Activated T-helper 1 cell treated with anti-CD3 and anti-CD28 coated beads, Interleukin-12 subunit alpha, Interleukin-12 subunit beta, Interleukin-2, Interleukin-4 antibody, amounts not matched to agents 30 ng/mL and 10 ng/mL and 1 ng/mL, durations not matched to agents 14 hours and 24 hours and 36 hours (primary cell): Measurements from ENCODE around the gene PDPN. TPM values are rescaled to one million over a fixed set of nuclear protein-coding genes. Genes with fewer than 3 reads are reported as not detected.

ENCODE experiments used
- DNase-seq: peaks from one replicate; pipeline ENCODE4 v3.0.0; 2021; ENCODE audit warnings: low spot score
- H3K27ac Mint-ChIP-seq: one replicate; pipeline ENCODE4 v1.8.0; 2021; ENCODE audit warnings: mild to moderate bottlenecking, mixed read lengths
- H3K27me3 Mint-ChIP-seq: one replicate; pipeline ENCODE4 v1.8.0; 2022; ENCODE audit warnings: mild to moderate bottlenecking, moderate library complexity, mixed read lengths; ENCODE audit not compliant: insufficient read depth
- H3K36me3 Mint-ChIP-seq: one replicate; pipeline ENCODE4 v1.8.0; 2021; ENCODE audit warnings: low read depth, mixed read lengths
- H3K4me1 Mint-ChIP-seq: one replicate; pipeline ENCODE4 v1.8.0; 2021; ENCODE audit warnings: low read depth, mixed read lengths
- H3K4me3 Mint-ChIP-seq: one replicate; pipeline ENCODE4 v1.8.0; 2021; ENCODE audit warnings: mild to moderate bottlenecking, moderate library complexity, mixed read lengths
- H3K9me3 Mint-ChIP-seq: one replicate; pipeline ENCODE4 v1.8.0; 2021; ENCODE audit warnings: mixed read lengths
- intact Hi-C: fragments of 100-400 bp; cut with micrococcal nuclease; formaldehyde crosslinking; loops from one replicate; pipeline ENCODE4 v1.15.1; 2024
- total RNA-seq: library from RNA; stranded (reverse); gene quantifications from 2 replicates; pipeline ENCODE4 v1.2.3, GENCODE V29; 2022

Gene PDPN, protein sequence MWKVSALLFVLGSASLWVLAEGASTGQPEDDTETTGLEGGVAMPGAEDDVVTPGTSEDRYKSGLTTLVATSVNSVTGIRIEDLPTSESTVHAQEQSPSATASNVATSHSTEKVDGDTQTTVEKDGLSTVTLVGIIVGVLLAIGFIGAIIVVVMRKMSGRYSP
- total RNA-seq: not detected in 2 replicates

DNA sequence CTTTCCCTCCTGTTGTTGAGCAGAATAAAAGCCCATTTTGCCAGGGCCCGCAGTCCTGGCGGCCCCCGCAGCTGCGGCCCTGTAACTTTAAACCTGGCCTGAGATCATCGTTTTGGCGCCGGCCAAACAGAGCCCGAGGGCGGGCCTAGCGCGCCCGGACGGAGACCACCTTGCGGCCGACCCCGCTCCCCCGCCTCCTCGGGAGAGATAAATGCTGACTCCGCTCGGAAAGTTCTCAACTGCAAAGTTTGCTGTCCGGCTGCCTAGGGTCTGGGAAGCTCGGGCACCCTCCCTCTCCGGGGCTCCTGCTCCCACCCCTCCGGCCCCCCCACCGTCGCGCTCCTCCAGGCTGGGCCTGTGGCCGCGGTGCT is at the start of gene PDPN:
PDPN (plus strand) TSS at position 238 of the 371 bp plus-strand sequence. CDS start 202 bp downstream, outside the sequence.
- intact Hi-C loops: no loop called here
- H3K27me3 Mint-ChIP-seq: peaks cover 47% of the 10 kb centered on the region
- no peaks in the 10 kb centered on the region for H3K9me3 Mint-ChIP-seq
- no peak within 1 kb of the TSS for H3K27ac Mint-ChIP-seq
- no peak within 1 kb of the TSS for H3K4me3 Mint-ChIP-seq
- H3K4me1 Mint-ChIP-seq: no peaks in the 10 kb centered on the region
- H3K36me3 Mint-ChIP-seq: no peaks in the 10 kb centered on the region
- DNase-seq: no peak

DNA sequence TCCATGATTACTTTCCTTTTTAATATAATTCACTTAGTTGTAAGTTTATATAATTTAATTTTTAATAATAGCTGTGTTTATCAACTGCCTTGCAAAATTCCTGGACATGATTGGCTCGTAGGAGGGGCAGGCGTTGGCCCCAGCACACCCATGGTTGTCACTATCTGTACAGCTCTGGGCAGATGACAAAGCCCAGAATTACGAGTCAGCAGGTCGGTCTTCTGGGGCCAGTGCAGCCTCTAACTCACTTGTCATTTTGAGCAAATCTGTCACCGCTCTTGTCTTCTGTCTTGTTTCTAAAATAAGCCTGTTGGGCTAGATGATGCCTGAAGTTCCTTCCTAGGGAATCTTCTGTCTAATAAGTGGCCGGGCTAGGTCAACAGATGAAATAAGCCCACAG is 48.4 kb upstream of the PDPN start:
- Mint-ChIP-seq H3K4me1 (no peaks in the 10 kb centered on the region), H3K27ac (no peak overlapping the region), H3K9me3 (no peaks in the 10 kb centered on the region), H3K27me3 (peaks cover 3% of the 10 kb centered on the region), H3K4me3 (no peak overlapping the region), H3K36me3 (no peaks in the 10 kb centered on the region)
- intact Hi-C loops: no loop called here
- no peak for DNase-seq

DNA sequence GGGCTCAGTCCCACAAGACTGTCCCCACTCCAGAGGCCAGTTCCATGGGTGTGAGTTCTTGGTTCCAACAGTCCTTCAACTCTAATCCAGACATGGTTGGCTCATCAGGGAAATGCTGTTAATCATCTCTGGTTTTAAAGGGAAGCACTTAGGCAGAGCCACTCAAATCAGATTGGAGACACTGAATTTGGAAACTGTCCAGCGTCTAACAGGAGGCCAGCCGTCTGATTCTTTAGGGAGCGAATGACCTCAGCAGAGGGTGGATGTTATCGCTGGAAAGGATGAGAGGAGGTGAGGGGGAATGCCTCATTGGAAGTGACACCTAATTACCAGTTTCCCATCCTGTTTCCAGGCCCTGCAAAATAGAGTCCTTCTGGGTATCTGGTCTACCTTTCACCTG is 47.1 kb upstream of the PDPN start:
- intact Hi-C loops: no loop called here
- no peak overlapping the region for H3K4me3 Mint-ChIP-seq
- H3K27me3 Mint-ChIP-seq: peaks cover 3% of the 10 kb centered on the region
- DNase-seq: no peak
- H3K4me1 Mint-ChIP-seq: no peaks in the 10 kb centered on the region
- no peaks in the 10 kb centered on the region for H3K9me3 Mint-ChIP-seq
- H3K27ac Mint-ChIP-seq: no peak overlapping the region
- no peaks in the 10 kb centered on the region for H3K36me3 Mint-ChIP-seq

GRCh38 chr1:13538832-13539231 is 44.8 kb upstream of the PDPN start:
- Mint-ChIP-seq H3K9me3 (no peaks in the 10 kb centered on the region), H3K27ac (no peak overlapping the region), H3K4me3 (no peak overlapping the region), H3K27me3 (peaks cover 3% of the 10 kb centered on the region), H3K36me3 (no peaks in the 10 kb centered on the region), H3K4me1 (no peaks in the 10 kb centered on the region)
- intact Hi-C loops: no loop called here
- DNase-seq: no peak

DNA sequence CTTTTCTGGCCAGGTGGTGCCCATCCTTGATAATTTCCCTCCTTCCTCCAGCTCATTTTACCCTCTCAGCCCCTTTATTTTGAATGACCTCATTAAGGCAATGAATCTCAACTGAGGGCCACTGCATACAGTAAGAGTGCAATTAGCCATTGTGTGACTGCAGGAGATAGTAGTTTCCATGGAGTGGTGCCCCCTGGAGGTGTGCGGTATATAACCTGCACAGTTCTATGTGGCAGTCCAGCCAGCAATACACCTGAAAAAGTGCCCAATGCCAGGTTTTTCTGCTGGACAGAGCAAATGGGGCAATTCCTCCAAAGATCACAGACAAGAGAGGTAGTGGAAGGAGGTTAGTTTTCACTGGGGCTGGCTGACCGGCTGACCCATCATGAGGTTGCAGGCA is 43.9 kb upstream of the PDPN start:
- Mint-ChIP-seq H3K9me3 (no peaks in the 10 kb centered on the region), H3K4me3 (no peak overlapping the region), H3K4me1 (no peaks in the 10 kb centered on the region), H3K36me3 (no peaks in the 10 kb centered on the region), H3K27ac (no peak overlapping the region), H3K27me3 (peaks cover 3% of the 10 kb centered on the region)
- intact Hi-C loops: no loop called here
- DNase-seq: no peak

- DNase-seq: no peak
- Mint-ChIP-seq H3K27me3 (peaks cover 3% of the 10 kb centered on the region), H3K4me1 (no peaks in the 10 kb centered on the region), H3K36me3 (no peaks in the 10 kb centered on the region), H3K4me3 (no peak overlapping the region), H3K27ac (no peak overlapping the region), H3K9me3 (no peaks in the 10 kb centered on the region)
- intact Hi-C loops: no loop called here
Measured at GRCh38 chr1:13540866-13541265, 42.8 kb upstream of the PDPN start.

DNA sequence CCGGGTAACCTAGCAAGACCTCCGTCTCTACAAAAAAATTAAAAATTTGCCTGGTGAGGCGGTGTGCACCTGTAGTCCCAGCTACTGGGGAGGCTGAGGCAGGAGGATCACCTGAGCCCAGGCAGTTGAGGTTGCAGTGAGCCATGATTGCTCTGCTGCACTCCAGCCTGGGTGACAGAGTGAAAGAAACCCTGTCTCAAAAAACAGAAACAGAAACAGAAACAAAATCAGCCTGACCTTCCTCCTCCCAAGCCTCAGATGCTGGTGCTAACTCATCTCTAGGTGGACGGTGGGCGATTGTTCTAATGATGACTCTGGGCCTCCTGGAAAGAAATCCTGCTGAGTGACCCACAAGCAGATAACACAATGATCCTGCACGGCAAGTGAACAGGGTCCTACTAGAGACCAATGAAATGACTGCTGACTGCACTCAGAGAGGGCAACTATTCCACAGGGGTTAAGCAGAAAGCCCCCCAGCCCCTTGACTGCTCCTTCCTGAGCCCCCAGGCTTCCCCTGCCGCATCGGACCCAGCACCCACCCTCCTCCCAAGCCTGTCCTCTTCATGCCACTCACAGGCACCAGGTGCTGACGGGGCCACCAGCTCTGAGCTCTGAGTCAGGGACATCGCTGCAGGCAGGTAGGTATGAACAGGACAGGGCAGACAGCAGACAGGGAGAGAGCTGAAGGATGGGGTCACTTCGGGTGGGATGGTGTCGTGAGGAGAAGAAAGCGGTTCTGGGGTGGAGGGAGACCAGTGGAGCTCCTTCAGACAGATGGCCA is 42.0 kb upstream of the PDPN start:
- no peaks in the 10 kb centered on the region for H3K9me3 Mint-ChIP-seq
- H3K27ac Mint-ChIP-seq: no peak overlapping the region
- peaks cover 1% of the 10 kb centered on the region for H3K27me3 Mint-ChIP-seq
- H3K36me3 Mint-ChIP-seq: no peaks in the 10 kb centered on the region
- intact Hi-C loops: no loop called here
- no peak for DNase-seq
- H3K4me1 Mint-ChIP-seq: no peaks in the 10 kb centered on the region
- no peak overlapping the region for H3K4me3 Mint-ChIP-seq

- no peak for DNase-seq
- H3K27ac Mint-ChIP-seq: no peak overlapping the region
- intact Hi-C loops: no loop called here
- H3K4me1 Mint-ChIP-seq: no peaks in the 10 kb centered on the region
- H3K4me3 Mint-ChIP-seq: no peak overlapping the region
- H3K9me3 Mint-ChIP-seq: no peaks in the 10 kb centered on the region
- no peaks in the 10 kb centered on the region for H3K27me3 Mint-ChIP-seq
- H3K36me3 Mint-ChIP-seq: no peaks in the 10 kb centered on the region
Measured at GRCh38 chr1:13543451-13544220, 40.0 kb upstream of the PDPN start.

DNA sequence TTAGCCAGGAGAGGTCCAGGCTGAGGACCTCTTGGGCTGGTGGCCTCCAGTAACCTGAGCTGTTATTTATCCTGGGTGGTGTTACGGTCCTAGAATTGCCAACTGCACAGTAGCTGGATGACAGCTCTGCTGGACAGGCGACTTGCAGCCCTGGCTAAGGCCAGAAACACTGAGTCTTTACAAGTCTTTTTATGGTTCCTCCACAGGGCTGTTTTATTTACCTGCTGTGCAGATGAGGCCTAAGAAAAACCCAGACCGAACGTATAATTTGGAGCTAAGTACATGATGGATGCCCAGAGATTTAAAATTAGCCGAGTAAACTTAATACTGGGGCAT is 39.4 kb upstream of the PDPN start:
- H3K9me3 Mint-ChIP-seq: no peaks in the 10 kb centered on the region
- no peaks in the 10 kb centered on the region for H3K4me1 Mint-ChIP-seq
- no peak overlapping the region for H3K4me3 Mint-ChIP-seq
- H3K27me3 Mint-ChIP-seq: no peaks in the 10 kb centered on the region
- no peak overlapping the region for H3K27ac Mint-ChIP-seq
- intact Hi-C loops: no loop called here
- no peaks in the 10 kb centered on the region for H3K36me3 Mint-ChIP-seq
- no peak for DNase-seq

DNA sequence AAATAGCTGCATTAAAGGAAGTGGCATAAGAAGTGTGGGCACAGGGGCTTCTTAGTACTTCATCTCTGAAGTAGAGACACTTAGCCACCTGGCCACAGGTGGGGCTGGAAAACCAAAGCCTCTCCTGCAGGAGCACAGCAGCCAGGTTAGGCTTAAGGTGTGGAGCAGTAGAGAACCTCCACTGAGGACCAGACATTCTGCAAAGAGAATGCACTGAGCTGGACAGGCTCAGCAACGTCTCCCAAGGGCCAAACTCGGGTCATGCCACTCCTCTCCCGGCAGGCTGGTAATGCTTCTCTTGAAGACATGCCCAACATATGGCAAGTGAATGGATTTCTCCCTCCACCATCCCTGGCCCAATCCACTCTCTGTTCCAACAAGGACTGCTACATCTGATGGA is 36.8 kb upstream of the PDPN start:
- H3K27ac Mint-ChIP-seq: no peak overlapping the region
- DNase-seq: no peak
- H3K36me3 Mint-ChIP-seq: no peaks in the 10 kb centered on the region
- H3K4me1 Mint-ChIP-seq: no peaks in the 10 kb centered on the region
- intact Hi-C loops: no loop called here
- H3K27me3 Mint-ChIP-seq: no peaks in the 10 kb centered on the region
- no peak overlapping the region for H3K4me3 Mint-ChIP-seq
- no peaks in the 10 kb centered on the region for H3K9me3 Mint-ChIP-seq

DNA sequence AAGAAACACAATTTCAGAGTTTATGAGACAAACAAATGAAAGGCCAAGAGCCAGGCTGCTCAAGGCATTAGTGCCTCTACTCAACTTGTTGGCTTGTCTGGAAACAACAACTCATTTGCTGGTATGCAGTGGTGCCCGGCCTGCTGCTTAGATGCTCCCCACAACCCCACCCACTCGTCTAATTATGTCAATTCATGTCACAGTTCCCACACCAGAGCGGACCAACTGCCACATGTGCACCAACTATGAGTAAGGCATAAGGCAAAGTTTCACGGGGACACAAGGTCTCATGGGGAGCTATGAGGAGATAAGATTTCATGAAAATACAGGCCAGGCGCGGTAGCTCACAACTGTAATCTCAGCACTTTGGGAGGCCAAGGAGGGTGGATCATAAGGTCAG is 35.4 kb upstream of the PDPN start:
- intact Hi-C loops: no loop called here
- Mint-ChIP-seq H3K9me3 (no peaks in the 10 kb centered on the region), H3K4me3 (no peak overlapping the region), H3K4me1 (no peaks in the 10 kb centered on the region), H3K36me3 (no peaks in the 10 kb centered on the region), H3K27ac (no peak overlapping the region), H3K27me3 (no peaks in the 10 kb centered on the region)
- DNase-seq: no peak

DNA sequence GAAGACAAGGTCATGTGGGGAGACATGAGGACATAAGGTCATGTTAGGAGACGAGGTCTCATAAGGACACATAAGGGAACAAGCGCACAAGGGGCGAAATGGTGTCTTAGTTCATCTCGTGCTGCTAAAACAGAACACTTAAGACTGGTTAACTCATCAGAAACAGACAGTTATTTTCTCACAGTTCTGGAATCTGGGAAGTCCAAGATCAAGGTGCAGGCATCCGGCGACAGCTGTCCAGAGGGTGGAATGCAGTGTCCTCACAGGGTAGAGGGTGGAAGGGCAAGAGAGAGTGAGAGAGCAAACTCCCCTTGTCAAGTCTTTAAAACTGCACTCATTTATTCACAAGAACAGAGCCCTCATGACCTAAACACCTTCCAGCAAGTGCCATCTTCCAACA is 34.6 kb upstream of the PDPN start:
- no peak for DNase-seq
- H3K4me3 Mint-ChIP-seq: no peak overlapping the region
- no peaks in the 10 kb centered on the region for H3K4me1 Mint-ChIP-seq
- no peaks in the 10 kb centered on the region for H3K9me3 Mint-ChIP-seq
- intact Hi-C loops: no loop called here
- H3K27ac Mint-ChIP-seq: no peak overlapping the region
- H3K36me3 Mint-ChIP-seq: no peaks in the 10 kb centered on the region
- no peaks in the 10 kb centered on the region for H3K27me3 Mint-ChIP-seq

- DNase-seq: no peak
- intact Hi-C loops: no loop called here
- Mint-ChIP-seq H3K27me3 (no peaks in the 10 kb centered on the region), H3K4me1 (no peaks in the 10 kb centered on the region), H3K36me3 (no peaks in the 10 kb centered on the region), H3K9me3 (no peaks in the 10 kb centered on the region), H3K27ac (no peak overlapping the region), H3K4me3 (no peak overlapping the region)
Measured at GRCh38 chr1:13549521-13549920, 34.1 kb upstream of the PDPN start.
